Uterus (tissue), 2 donors: ENCODE measurements around the gene SH3PXD2A.

ENCODE experiments used
- POLR2A ChIP-seq, 2 donors: fragments of 450-650 bp; IDR thresholded peaks; one replicate each; pipeline ENCODE4 v1.6.1; 2016; ENCODE audit warnings: antibody characterized with exemption in 2 of 2, mild to moderate bottlenecking in 1 of 2, moderate library complexity in 1 of 2
- TF ChIP-seq, protein P1 (sequence below), 4 experiments: fragments of 200-600 bp in 2 of 4; fragments of 450-650 bp in 2 of 4; sonication (generic) in 2 of 4; IDR thresholded peaks; one replicate each; pipeline ENCODE4 v1.5.1; 2016 to 2019; ENCODE audit warnings: antibody characterized with exemption in 4 of 4, mild to moderate bottlenecking in 2 of 4, moderate library complexity in 1 of 4

DNA sequence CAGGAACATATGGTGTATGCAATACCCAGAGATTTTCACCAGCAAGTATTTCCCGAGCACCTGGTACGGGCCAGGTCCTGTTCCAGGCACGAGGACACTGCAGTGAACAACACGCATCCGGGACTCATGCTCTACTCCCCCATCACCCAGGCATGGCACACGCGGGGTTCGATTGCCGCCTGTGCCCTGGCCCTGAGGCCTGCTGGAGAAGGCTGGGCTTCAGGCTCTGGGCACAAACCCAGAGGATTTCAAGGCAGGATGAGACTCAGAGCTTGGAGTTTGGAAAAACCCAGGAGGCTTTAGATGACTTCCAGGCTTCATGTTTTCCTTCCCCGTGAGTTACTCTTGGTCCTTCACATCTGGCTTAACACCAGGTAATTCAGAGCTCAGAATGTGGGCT is 218.4 kb downstream of the SH3PXD2A start:
- TF ChIP-seq, protein P1, sequence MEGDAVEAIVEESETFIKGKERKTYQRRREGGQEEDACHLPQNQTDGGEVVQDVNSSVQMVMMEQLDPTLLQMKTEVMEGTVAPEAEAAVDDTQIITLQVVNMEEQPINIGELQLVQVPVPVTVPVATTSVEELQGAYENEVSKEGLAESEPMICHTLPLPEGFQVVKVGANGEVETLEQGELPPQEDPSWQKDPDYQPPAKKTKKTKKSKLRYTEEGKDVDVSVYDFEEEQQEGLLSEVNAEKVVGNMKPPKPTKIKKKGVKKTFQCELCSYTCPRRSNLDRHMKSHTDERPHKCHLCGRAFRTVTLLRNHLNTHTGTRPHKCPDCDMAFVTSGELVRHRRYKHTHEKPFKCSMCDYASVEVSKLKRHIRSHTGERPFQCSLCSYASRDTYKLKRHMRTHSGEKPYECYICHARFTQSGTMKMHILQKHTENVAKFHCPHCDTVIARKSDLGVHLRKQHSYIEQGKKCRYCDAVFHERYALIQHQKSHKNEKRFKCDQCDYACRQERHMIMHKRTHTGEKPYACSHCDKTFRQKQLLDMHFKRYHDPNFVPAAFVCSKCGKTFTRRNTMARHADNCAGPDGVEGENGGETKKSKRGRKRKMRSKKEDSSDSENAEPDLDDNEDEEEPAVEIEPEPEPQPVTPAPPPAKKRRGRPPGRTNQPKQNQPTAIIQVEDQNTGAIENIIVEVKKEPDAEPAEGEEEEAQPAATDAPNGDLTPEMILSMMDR (IDR thresholded peaks at IDR 0.05): no peak
- TF ChIP-seq POLR2A (IDR thresholded peaks at IDR 0.05): no peak
